Brain pericyte (primary cell): ENCODE measurements around the gene PTPN11.
"Not testable (repeated sequence)": the region's sequence is repeated elsewhere in the genome, so short reads cannot be mapped to it uniquely, and the experiment has no call there.

Experiments
- DNase-seq: peaks from one replicate; pipeline ENCODE4 v3.0.0-alpha.2; 2012; ENCODE audit warnings: low read depth, low spot score

The PTPN11 gene

DNA sequence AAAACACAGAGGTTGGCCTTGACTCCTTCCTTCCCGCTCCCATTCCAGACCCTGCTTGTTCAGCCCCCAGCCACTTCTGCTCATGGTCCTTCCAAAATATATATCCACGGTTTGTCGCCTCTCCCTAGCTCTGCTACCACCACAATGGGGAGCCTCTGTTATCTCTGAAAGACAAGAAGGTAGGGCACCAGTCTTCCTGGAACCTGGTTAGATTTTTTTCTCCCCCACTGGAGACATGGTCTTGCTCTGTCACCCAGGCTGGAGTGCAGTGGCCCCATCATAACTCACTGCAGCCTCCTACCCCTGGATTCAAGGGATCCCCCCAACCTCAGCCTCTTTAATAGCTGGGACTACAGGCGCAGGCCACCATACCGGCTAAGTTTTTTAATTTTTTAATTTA, 95.7 kb downstream of the PTPN11 start:
- DNase-seq: no peak

DNA sequence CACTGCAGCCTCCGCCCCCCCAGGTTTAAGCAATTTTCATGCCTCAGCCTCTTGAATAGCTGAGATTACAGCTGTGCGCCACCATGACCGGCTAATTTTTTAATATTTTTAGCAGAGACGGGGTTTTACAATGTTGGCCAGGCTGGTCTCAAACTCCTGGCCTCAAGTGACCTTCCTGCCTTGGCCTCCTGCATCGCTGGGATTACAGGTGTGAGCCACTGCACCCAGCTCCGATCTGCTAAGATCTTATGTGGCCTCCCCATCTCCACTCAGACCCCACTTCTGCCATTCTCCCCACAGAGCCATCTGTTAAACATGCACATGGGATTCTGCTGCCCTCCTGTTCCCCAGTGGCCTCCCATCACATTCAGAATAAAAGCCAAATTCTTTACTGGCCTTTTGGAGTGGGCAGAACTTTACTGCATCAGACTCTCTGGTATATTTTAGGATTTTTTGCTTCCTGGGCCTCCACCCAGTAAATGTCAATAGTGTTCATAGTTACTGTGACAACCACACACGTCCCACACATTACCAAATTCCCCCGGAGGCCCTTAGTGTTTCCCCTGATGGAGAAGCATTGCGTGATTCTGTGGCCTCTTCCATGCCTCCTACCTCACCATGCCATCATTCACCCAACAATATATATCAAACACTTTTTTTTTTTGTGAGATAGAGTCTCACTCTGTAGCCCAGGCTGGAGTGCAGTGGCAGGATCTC, 96.3 kb downstream of the PTPN11 start:
- no peak for DNase-seq

DNA sequence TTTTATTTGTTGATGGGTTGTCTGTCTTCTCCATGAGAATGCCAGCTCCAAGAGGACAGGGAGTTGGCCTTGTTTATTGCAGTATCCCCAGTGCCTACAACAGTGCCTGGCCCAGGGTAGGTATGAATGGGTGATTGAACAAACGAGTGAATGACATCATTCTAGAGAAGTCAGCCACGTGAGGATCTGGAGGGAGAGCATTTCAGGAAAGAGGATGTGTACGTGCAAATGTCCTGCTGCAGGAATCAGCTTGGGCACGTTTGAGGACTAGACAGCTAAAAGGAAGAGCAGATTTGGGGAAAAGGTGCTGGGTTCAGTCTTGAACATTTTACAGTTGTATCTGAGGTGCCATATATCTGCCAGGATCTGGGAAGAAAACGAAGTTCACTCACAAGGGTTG, 97.1 kb downstream of the PTPN11 start:
- no peak for DNase-seq

DNA sequence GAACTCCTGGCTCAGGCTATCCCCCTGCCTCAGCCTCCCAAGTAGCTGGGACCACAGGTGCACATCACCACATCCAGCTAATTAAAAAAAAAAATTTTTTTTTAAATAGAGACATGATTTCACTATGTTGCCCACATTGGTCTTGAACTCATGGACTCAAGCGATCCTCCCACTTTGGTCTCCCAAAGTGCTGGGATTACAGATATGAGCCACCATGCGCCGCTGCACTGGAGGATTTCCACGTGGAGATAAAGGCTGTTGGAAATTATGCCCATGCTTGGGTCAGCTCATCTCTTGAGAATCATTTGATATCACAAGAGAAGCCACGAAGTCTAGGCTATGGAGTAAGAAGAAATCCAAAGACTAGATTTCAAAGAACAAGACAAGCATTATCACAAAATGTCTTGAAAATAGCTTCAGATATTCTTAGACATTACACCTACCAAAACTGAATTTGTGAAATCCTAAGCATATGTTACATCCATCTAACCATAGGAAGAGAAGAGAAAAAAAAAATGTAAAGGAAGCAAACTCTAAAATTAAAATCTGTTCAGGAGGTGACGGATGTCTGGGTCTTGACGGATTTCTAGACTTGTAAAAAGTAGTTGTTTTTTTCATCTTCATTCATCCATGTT, 99.1 kb downstream of the PTPN11 start:
- no peak for DNase-seq

GRCh38 chr12:112518365-112518735, 99.6 kb downstream of the PTPN11 start:
- no peak for DNase-seq

- not testable (repeated sequence) for DNase-seq
These were observed 101.1 kb downstream of the PTPN11 start for GRCh38 chr12:112519841-112520340.

DNA sequence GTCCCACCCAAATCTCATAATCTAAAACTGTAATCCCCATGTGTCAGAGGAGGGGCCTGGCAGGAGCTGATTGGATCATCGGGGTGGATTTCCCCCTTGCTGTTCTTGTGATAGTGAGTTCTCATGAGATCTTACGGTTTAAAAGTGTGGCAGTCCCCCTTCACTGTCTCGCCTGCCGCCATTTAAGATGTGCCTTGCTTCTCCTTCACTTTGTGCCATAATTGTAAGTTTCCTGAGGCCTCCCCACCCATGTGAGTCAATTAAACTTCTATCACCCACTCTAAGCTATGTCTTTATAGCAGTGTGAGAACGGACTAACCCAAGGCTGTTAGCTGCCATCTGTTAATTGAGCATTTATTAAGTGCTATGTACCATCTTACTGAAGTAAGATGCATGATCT, 105.1 kb downstream of the PTPN11 start:
- no peak for DNase-seq

DNA sequence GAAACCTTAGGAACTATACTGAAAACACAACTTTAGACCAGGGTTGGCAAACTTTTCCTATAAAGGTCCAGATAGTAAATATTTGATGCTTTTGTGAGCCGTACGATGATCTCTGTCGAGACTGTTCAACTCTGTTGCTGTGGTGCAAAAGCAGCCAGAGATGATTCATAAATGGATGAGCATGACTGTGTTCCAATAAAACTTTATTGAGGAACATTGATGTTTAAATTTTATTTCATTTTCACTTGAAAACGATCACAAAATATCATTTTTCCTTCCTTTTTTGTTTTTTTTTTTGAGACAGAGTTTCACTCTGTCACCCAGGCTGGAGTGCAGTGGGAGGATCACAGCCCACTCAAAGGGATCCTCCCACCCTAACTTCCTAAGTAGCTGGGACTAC, 105.5 kb downstream of the PTPN11 start:
- no peak for DNase-seq

DNA sequence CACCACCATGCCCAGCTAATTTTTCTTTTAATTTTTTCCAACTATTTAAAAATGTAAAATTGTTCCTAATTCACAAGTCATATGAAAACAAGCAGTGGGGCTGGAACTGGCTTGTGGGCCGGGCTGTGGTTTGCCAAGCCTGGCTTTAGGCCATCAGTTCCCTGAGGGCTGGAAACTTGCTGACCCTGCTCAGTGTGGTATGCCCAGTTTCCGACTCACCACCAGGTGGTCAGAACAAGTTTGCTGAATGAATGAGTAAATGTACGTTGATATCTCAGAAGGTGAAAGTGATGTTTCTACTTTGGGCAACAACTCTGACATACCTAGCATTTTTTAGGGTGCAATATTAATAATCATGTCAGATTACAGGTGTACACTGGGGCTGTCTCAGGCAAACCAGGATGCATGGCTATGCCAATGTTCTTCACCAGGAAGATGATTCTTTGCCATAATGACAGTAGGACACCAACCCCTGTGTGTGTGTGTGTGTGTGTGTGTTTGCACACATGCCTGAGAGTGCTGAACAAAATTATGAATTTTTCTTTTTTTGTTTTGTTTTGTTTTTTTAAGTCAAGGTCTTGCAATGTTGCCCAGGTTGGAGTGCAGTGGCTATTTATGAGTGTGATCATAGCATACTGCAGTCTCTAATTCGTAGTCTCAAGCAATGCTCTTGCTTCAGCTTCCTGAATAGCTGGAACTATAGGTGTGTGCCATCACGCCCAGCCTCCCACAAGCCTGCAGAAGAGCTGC, 106.1 kb downstream of the PTPN11 start:
- DNase-seq: no peak

DNA sequence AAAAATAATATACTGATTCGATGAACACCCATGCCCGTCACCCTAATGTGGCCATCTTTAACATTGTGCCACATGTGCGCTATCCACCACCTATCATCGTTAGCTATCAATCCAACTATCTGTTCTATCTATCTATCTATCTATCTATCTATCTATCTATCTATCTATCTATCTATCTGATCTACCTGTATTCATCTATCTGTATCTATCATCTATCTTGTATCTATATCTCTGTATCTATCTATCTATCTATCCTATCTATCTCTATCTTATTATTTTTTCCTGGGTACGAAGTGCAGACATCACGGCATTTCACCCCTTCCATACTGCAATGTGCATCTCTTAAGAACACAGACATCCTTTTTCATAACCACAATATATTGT, 106.7 kb downstream of the PTPN11 start:
- DNase-seq: no peak

- no peak for DNase-seq
These were observed 108.3 kb downstream of the PTPN11 start for GRCh38 chr12:112527082-112527481.

DNA sequence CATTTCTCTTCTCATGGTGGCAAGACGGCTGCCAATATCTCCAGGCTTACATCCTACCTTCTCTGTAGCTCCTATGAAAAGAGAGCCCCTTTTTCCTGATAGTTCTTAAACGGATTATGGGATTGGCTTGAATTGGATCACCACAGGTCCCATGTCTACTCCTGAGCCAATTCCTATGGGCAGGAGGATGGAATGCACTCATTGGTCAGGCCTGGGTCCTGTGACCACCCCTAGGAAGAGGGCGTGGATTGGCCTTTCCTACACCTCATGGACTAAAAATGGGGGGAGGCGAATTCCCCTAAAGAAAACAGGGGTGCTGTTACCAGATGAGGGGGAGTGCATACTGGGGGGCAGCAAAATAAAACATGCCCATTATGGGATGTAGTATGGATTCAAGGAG, 108.8 kb downstream of the PTPN11 start:
- no peak for DNase-seq

DNA sequence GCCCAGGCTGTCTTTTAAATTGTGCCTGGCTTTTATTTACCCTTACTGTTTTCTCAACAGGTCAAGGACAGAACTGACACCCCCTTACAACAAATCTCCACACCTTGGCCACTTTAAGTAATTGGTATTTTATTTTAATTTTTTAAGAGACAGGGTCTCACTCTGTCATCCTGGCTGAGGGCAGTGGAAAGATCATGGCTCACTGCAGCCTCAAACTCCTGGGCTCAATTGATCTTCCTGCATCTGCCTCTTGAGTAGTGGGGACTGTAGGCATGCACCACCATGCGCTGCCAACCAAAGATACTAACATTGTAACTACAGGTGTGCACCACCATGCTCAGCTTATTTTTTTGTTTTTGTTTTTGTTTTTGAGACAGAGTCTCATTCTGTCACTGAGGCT, 109.8 kb downstream of the PTPN11 start:
- no peak for DNase-seq

DNA sequence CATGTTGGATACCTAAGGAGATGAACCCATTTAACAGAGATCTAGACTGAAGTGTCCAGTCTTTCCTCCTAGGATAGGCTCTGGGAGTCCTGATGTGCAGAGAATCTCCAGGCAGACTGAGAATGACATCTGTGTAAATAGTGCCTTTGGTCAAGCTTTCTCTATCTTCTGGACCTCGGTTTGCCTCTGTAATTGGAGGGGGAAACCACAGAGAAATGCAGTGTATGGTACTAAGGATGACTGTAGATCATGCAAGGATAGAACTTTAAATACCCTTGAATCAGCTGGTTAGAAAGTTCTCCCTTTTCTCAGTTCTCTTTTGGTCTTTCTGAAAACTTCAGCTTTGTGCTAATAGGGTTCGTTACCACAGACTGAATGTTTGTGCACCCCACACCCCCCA, 112.2 kb downstream of the PTPN11 start:
- DNase-seq: no peak

GRCh38 chr12:112532106-112532505, 113.4 kb downstream of the PTPN11 start:
- no peak for DNase-seq

DNA sequence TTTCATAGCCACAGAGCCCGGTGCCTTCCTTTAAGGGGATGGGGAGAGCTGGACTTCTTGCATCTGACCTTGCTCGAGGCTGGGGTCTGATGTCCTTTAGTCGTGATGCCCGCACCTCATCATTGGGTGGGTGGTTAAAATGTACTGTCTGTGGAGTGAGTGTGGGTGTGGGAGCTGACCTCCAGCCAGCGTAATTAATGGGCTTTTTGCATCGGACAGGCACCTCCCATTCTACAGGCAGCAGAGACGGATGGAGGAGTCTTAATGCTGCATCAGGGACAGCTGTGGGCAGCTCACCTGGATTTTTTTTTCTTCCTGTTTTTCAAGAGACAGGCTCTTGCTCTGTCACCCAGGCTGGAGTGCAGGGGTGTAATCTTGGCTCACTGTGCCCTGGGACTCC, 114.8 kb downstream of the PTPN11 start:
- DNase-seq: no peak

GRCh38 chr12:112535017-112535416, 116.3 kb downstream of the PTPN11 start:
- DNase-seq: no peak

DNA sequence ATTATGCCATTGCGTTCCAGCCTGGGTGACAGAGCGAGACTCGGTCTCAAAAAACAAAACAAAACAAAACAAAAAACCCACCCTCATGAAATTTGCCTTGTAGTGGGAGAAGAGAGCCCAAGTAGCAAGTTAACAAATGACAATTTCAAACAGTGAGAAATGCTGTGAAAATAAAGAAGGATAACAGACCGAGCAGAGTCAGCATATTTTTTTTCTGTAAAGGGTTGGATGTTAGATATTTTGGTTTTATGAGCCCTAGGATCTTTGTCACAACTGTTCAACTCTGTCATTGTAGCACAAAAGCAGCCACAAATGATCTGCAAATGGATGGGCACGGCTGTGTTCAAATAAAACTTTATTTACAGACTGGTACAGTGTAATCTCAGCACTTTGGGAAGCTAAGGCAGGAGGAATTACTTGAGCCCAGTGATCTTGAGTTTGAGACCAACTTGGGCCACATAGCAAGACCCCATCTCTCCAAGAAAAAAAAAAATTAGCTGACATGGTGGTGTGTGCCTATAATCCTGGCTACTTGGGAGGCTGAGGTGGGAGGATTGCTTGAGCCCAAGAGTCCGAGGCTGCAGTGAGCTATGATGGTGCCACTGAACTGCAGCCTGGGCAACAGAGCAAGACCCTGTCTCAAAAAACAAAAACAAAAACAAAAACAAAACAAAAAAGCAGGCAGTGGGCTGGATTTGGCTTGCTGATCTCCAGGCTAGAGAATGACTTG, 117.1 kb downstream of the PTPN11 start:
- DNase-seq: no peak

DNA sequence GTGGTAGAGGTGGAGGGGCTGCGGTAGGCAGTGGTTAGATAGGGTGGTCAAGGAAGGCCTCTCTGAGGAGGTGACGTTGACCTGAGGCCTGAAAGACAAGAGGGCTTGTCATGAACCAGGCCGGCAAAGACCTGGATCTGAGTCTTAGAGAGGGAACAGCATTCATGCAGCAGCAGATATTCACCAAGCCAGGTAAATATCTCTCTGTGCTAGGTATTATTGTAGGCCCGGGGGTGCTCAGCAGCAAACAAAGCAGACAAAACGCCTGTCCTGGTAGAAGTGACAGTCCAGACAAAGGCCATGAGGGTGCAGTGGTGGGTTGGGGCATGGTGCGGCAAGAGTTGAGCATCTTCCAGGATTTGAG, 117.6 kb downstream of the PTPN11 start:
- no peak for DNase-seq

DNA sequence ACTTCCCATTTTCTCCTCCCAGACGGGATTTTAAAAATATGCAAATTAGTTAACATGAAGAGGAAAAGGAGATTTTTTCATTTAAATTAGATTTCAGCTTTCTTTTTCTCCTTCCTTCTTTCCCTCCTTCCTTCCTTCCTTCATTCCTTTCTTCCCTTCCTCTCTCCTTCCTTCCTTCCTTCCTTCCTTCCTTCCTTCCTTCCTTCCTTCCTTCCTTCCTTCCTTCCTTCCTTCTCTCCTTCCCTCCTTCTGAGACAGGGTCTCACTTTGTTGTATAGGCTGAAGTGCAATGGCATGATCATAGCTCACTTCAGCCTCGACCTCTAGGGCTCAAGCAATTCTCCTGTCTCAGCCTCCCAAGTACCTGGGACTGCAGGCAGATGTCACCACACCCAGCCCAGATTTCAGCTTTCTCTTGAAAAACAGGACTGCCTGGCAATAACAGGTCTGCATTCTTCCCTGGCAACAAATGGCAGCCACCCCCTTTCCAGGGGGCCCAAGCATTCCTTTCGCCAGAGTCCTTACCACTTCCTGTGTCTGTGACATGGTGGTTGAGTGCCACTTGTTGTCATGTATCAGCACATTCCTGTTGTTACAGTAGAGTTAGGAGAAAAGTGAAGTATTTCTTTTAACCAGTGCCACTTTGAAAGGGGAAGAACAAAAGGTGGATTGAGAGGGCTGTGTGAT, 119.1 kb downstream of the PTPN11 start:
- no peak for DNase-seq

GRCh38 chr12:112538740-112539139, 120.0 kb downstream of the PTPN11 start:
- DNase-seq: no peak

DNA sequence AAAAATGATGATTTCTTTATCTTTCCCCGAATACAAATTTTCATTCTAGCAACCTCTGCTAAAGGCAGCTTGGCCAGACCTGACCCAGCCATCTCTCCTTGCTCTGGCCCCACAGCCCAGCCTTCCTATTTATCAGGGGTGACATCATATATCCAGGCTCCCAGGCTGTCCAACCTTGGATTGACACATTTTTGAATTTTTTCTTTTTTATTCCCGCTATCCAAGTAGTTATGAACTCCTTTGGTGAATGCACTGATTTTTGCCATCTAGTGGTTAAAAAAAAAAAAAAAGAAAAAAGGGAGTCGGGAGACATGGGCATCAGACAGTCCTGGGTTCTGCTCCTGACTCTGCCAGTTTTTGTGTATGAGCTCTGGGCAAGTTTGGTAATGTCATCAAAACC, 120.5 kb downstream of the PTPN11 start:
- no peak for DNase-seq
